NCI-H2107 treated with DMSO at 0.1 percent for 48 hours (cell line): ENCODE results near the gene NSUN2.
"Not testable (repeated sequence)": the region's sequence is repeated elsewhere in the genome, so short reads cannot be mapped to it uniquely, and the experiment has no call there.

Experiments
- DNase-seq: peaks from one replicate; lab custom pipeline; 2025; ENCODE audit not compliant: unreplicated experiment; lab: John Stamatoyannopoulos, UW

NSUN2 gene

GRCh38 chr5:6645571-6646362 lies 12.9 kb upstream of the NSUN2 start:
- not testable (repeated sequence) for DNase-seq

GRCh38 chr5:6644794-6645241 lies 12.0 kb upstream of the NSUN2 start:
- DNase-seq, result no peak

- DNase-seq, result no peak
These were observed 9.8 kb upstream of the NSUN2 start for GRCh38 chr5:6642655-6643054.

GRCh38 chr5:6638236-6638635 lies 5.4 kb upstream of the NSUN2 start:
- no peak for DNase-seq

GRCh38 chr5:6637590-6637989 lies 4.7 kb upstream of the NSUN2 start:
- no peak for DNase-seq

GRCh38 chr5:6637022-6637421 lies 4.2 kb upstream of the NSUN2 start:
- no peak for DNase-seq

GRCh38 chr5:6636293-6636692 lies 3.4 kb upstream of the NSUN2 start:
- DNase-seq, result no peak

- DNase-seq, result no peak
These were observed 2.1 kb upstream of the NSUN2 start for GRCh38 chr5:6634788-6635430.

GRCh38 chr5:6634306-6634705 lies 1.5 kb upstream of the NSUN2 start:
- DNase-seq, result peak; percentile 14

GRCh38 chr5:6633469-6634245 lies 813 bp upstream of the NSUN2 start:
- DNase-seq, result peak; percentile 21

- DNase-seq, result peak; percentile 3
These were observed 438 bp downstream of the NSUN2 start for GRCh38 chr5:6632324-6632887.

- DNase-seq, result no peak
These were observed 1.4 kb downstream of the NSUN2 start for GRCh38 chr5:6631441-6631840.

- DNase-seq, result no peak
These were observed 6.3 kb downstream of the NSUN2 start for GRCh38 chr5:6626508-6626907.

- no peak for DNase-seq
These were observed 8.9 kb downstream of the NSUN2 start for GRCh38 chr5:6623941-6624340.

- DNase-seq, result no peak
These were observed 9.6 kb downstream of the NSUN2 start for GRCh38 chr5:6623228-6623627.

- no peak for DNase-seq
These were observed 16.2 kb downstream of the NSUN2 start for GRCh38 chr5:6616632-6617031.

GRCh38 chr5:6615034-6615815 lies 17.6 kb downstream of the NSUN2 start:
- no peak for DNase-seq

GRCh38 chr5:6611334-6612256 lies 21.2 kb downstream of the NSUN2 start:
- DNase-seq, result peak; percentile 94

- DNase-seq, result no peak
These were observed 24.8 kb downstream of the NSUN2 start for GRCh38 chr5:6608016-6608415.

GRCh38 chr5:6607559-6607936 lies 25.3 kb downstream of the NSUN2 start:
- no peak for DNase-seq
